Anterior cingulate cortex (tissue), 58 donors: ENCODE measurements around the gene TADA2B.
A peak's percentile ranks its signal among the peaks of the same experiment; 100 is the strongest.

Experiments
- DNase-seq, 58 donors: peaks; one replicate each; lab custom pipeline; 2025; lab: John Stamatoyannopoulos, UW

The TADA2B gene

GRCh38 chr4:7034262-7035081, 8.7 kb upstream of the TADA2B start:
- peak in 10 of 58 donors; percentile 15 to 46 (median 26) for DNase-seq

GRCh38 chr4:7037425-7037824, 5.7 kb upstream of the TADA2B start:
- DNase-seq = no peak

DNA sequence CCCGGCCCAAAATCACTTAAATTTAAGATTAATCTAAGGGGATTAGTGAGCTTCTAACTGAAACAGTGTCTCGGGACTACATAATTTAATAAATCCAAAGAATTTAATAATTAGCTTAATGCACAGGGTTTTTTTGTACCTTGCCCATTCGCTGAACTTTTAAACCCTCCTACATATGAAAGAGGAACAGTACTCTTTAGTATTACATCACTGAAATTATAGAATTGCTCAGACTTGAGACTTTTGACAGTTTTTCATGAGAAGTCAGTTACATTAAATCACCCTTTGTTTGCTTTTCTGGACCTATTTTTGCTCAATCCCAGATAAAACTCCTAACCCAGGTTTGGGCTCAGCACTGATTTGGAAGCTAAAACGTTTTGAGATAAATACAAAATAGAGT, 2.4 kb upstream of the TADA2B start:
- DNase-seq = no peak

GRCh38 chr4:7041246-7041645, 1.9 kb upstream of the TADA2B start:
- DNase-seq = no peak

GRCh38 chr4:7041801-7042502, 1.2 kb upstream of the TADA2B start:
- peak in 18 of 58 donors; percentile 15 to 56 (median 30) for DNase-seq

- peak; percentile 63 to 98 (median 96) for DNase-seq
These were observed 479 bp upstream of the TADA2B start for GRCh38 chr4:7042503-7043283.

DNA sequence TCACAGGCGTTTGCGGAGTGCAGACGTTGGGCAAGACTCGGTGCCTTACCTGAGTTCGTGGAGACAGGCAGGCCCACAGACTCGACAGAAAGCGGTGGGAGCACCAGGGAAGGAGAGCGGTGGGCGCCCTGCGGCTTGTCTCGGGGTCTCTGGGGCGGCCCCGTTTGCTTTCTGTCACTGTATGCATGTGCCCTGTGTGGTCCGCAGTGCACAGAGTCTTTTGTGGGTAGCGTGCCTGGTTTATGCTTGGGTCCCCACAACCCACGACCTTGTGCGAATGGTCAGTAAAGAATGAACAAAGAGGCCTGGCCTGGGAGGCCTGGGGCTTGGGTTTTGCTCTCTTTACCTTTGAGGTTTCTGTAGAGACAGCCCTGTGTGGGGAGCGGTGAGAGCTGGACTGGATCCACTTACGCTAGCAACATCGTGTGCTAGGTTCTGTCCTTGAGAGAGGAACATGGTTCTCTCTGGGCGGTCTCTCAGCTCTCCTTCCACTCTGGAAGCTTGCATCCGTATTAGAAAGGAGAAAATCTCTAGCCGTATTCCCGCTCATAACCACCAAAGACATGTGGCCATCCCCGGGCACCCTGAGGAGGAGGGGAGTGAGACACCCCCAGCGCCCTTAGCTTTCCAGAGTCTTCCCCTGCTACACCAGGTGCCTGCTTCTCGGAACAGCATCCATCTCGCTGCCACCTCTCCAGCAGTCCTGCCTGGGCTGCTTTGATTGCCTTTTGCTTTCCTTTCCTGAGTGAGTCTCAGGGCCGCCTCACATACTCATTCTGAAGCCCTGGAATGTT, 1.2 kb downstream of the TADA2B start:
- DNase-seq = no peak

DNA sequence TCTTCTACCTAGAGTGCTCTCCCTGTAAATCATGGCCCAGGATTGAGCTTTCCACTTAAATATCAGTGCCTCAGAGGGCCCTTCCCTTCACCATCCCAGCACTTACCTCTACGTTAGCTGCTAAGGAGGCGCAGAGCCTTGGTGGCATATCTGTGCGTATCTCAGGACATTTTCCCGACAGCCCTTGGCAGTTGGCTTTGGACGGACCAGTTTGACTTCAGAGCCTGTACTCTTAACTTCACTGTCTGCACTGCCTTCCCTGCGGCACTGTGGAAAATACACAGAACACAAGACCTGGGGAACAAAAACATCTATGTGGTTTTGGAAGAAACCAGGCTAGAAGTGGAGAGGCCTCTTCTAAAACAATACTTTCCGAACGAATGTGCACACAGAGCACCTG, 2.4 kb downstream of the TADA2B start:
- no peak for DNase-seq

DNA sequence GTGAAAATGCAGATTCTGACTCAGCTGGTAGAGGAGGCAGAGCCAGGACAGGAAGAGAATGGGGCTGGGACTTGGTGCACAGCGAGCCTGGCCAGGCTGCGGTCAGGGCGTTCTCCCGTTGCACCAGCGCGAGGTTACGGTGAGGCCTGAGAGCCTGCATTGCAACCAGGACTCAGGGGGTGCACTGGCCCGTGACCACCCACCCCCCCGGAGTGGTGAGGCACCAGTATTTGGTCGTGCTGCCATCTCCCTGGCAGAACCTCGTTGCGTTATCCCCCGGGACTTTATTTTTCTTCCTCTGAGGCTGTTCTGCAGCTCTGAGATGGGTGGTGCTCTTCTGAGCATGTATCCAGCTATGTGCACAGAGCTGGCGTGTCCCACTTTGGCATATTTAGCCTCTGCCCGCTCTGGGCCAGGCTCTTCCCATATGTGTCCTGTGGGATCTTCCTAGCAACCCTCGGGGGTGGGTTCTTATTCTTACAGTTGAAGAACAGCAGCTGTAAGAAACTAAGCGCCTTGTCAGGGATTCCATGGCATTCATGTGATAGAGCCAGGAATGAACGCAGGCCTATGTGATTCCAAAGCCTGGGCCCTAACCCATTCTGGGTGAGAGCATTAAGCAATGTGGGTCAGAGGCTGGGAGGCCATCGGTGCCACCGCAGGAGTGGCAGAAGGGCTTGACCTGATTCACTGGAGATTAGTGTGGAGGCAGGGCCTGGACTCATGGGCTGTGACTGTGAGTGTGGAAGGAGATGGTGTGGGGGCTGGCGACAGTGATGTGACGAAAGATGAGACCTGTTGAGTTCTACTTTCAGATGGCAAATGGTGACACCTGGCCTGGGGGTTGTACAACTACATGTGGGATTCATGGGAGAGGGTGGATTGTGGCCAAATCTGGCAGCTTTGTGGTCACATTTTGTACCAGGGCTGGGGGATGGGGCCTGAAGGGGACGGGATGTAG, 3.1 kb downstream of the TADA2B start:
- DNase-seq = no peak

DNA sequence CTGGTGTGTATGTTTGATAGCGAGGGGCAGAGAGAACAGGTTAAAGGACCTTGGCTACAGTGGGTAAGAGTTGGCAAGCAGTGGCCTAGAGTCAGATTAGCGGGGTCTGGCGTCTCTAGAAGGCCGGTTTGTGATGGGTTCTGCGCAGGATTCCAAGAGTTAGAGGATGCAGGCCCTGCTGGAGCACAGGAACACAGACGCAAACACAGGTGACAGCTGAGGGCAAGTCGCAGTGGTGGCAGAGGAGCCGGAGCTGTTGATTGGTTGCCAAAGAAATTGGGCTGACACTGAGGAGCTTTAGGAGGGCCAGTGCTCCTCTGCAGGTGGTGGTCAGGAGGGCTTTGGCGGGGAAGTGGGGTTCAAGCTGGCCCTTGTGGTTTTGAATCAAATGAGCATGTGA, 3.8 kb downstream of the TADA2B start:
- DNase-seq = no peak

DNA sequence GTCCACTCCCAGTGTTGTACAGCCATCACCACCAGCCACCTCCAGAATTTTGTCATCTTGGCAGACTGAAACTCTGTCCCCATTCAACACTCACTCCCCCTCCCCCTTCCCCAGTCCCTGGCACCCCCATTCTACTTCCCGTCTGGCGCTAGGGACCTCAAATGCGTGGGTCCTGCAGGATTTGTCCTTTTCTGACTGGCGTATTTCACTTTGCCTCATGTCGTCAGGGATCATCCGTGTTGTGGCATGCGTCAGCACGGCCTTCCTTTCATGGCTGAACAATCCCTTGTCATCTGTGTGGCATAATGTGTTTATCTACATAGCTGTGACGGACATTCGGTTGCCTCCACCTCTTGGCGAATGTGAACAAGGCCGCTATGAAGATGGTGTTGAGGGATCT, 5.5 kb downstream of the TADA2B start:
- DNase-seq = no peak

DNA sequence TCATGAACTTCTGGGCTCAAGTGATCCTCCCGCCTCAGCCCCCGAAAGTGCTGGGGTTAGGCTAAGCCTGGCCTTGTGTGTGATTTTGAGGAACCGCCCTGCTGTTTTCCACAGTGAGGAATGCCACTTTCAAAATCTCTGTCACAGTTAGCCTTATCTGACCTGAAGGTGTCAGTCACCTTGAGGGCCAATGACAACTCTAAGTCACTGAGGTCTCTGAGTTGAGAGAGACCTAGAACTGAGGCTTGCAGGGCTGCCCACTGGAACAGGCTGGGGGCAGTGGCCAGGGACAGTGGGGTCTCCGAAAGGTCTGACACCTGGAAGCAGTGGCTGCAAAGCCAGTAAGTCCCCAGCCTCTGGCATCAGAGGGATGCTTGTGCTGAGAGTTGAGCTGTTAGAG, 6.1 kb downstream of the TADA2B start:
- DNase-seq = no peak

DNA sequence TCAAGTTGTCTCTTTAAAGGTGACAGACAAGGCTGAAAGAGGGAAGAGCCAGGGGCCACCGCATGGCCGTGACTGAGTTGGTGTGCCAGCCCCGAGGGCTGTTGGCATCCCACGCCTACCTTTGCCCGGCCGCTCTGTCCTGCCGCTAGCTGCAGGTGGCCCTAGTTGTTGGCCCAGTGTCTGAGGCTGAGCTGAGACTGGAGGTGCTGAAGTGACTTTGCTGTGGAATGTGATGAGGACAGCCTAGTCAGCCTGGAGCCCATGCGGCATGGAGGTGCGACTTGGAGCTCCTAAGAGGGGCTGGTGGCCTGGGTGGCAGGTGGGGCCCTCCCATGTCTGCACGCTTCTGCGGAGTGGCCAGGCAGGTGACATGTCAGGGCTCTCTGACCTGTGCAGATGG, 6.6 kb downstream of the TADA2B start:
- no peak for DNase-seq

DNA sequence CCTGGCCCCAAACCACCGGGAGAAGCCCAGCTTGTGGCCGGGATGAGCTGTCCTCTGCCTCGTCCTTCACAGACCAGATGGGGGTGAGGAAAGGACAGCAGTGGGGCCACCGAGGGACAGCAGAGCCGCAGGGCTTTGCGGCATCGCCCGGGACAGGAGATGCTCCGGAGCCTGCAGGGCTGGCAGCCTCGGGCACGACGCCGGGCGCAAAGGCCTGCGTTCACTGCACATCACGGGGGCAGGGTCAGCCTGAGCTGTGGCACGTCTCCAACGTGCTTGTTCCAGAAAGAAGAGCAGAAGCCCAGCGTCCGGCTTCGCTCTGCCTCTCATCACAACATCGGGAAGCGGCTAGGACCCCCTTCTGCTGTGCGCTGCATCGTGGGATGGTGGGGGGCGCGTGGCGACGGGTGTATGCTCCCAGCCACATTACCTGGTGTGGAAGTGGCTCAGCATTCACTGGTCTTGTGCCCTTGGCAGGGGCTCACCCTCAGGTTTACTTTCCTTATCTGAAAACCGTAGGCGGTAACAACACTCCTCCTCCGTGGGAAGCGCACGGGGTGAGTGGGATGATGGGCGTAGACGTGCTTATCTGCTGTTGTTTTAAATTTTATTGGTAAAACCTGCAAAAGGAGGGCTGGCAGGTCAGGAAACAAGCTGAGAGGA, 7.4 kb downstream of the TADA2B start:
- DNase-seq = no peak

GRCh38 chr4:7051144-7051495, 7.9 kb downstream of the TADA2B start:
- no peak for DNase-seq

DNA sequence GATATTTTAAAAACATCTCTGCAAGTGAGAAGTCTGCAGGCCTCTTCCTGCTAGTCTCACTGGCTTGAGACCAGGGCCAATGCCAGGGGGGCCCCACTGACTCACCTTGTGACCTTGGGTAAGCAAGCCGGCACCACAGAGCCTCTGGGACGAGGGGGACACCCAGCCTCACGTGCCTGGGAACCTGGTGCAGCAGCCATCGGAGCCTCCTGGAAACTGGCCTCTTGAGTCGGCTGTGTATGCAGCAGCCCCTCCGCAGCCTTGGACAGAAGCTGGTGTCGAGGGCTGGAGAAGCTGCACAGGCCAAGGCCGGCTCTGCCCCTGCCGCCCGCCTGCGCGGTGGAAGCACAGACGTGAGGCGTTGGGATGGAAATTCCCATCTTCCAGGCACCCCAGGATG, 8.7 kb downstream of the TADA2B start:
- no peak for DNase-seq

DNA sequence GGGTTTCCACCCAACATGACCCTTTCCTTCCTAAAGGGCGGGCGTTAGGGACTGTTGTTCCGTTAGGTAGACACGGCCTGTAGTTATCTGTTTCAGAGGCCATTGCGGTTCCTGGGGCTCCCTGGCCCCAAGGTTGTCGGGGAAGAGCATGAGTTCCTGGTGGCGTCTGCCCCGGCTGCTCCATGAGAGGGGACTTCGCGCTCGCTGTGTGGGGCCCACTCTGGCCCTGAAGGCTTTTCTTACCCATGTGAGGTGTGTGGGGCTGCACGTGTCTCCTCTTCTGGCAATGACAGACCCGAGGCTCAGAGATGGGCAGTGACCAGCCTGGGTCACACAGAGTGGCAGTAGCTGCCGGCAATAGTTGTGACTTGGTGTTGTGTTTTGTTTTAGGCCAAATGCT, 9.1 kb downstream of the TADA2B start:
- no peak for DNase-seq

- DNase-seq = peak in 32 of 58 donors; percentile 11 to 76 (median 42)
These were observed 9.9 kb downstream of the TADA2B start for GRCh38 chr4:7052923-7053715.
